Loucy (cell line): Measurements from ENCODE around the gene COL21A1.

ENCODE experiments used
- H2AFZ ChIP-seq: fragments of 200-600 bp; sonication (generic); 2 replicates; pipeline ENCODE4 v1.6.0; 2016; ENCODE audit warnings: antibody characterized with exemption, mild to moderate bottlenecking, low read length, moderate library complexity
- H3F3A ChIP-seq: fragments of 200-600 bp; 2 replicates; pipeline ENCODE4 v1.6.0; 2016; ENCODE audit warnings: antibody characterized with exemption, low read depth, mild to moderate bottlenecking
- H3K27me3 ChIP-seq: fragments of 200-600 bp; sonication (generic); 2 replicates; pipeline ENCODE4 v1.6.1; 2014; ENCODE audit warnings: low read length, mild to moderate bottlenecking; ENCODE audit not compliant: insufficient read depth, poor library complexity, severe bottlenecking
- H3K36me3 ChIP-seq: fragments of 200-600 bp; sonication (generic); 2 replicates; pipeline ENCODE4 v1.6.1; 2016; ENCODE audit warnings: low read length; ENCODE audit not compliant: insufficient read depth
- H3K4me1 ChIP-seq: fragments of 200-600 bp; sonication (generic); 2 replicates; pipeline ENCODE4 v1.5.1; 2014; ENCODE audit warnings: low read length, mild to moderate bottlenecking; ENCODE audit not compliant: insufficient read depth, poor library complexity, severe bottlenecking
- H3K4me2 ChIP-seq: fragments of 200-600 bp; sonication (generic); 2 replicates; pipeline ENCODE4 v1.6.0; 2014; ENCODE audit warnings: antibody characterized with exemption, low read length, low read depth, mild to moderate bottlenecking; ENCODE audit not compliant: poor library complexity, severe bottlenecking
- H3K4me3 ChIP-seq: fragments of 200-600 bp; sonication (generic); 2 replicates; pipeline ENCODE4 v1.5.1; 2014; ENCODE audit warnings: low read length, mild to moderate bottlenecking, mixed read lengths; ENCODE audit not compliant: poor library complexity, severe bottlenecking
- H3K79me2 ChIP-seq: fragments of 200-600 bp; sonication (generic); 2 replicates; pipeline ENCODE4 v1.6.1; 2014; ENCODE audit warnings: low read length; ENCODE audit not compliant: insufficient read depth
- H3K9ac ChIP-seq: fragments of 200-600 bp; sonication (generic); 2 replicates; pipeline ENCODE4 v1.6.0; 2014; ENCODE audit warnings: mild to moderate bottlenecking, low read depth, low read length, moderate library complexity; ENCODE audit not compliant: poor library complexity, severe bottlenecking
- H3K9me2 ChIP-seq: fragments of 200-600 bp; sonication (generic); replicated peaks from 2 replicates; pipeline ENCODE4 v1.6.1; 2016; ENCODE audit warnings: low read depth, low read length, mixed read lengths
- H3K9me3 ChIP-seq: fragments of 200-600 bp; sonication (generic); 2 replicates; pipeline ENCODE4 v1.6.1; 2014; ENCODE audit warnings: mild to moderate bottlenecking, antibody characterized with exemption, low read length, low read depth; ENCODE audit not compliant: insufficient read depth
- H4K20me1 ChIP-seq: fragments of 200-600 bp; sonication (generic); 2 replicates; pipeline ENCODE4 v1.6.0; 2014; ENCODE audit warnings: antibody characterized with exemption, low read length, mild to moderate bottlenecking; ENCODE audit not compliant: insufficient read depth, poor library complexity, severe bottlenecking
- EZH2phosphoT487 ChIP-seq: fragments of 200-600 bp; IDR thresholded peaks from 2 replicates; pipeline ENCODE4 v1.6.1; 2018; ENCODE audit warnings: antibody characterized with exemption, mild to moderate bottlenecking, moderate library complexity, borderline replicate concordance
- TF ChIP-seq, protein P1 (sequence below): fragments of 200-600 bp; sonication (generic); conservative IDR thresholded peaks from 2 replicates; pipeline ENCODE4 v1.5.1; 2014; ENCODE audit warnings: mild to moderate bottlenecking, antibody characterized with exemption, low read length

The COL21A1 gene

GRCh38 chr6:56246881-56247653 is at the start of gene COL21A1:
TSS of gene COL21A1 (minus strand) at chr6:56247580. CDS start at chr6:56182618, 64,962 bp downstream.
- Histone ChIP-seq H3K9me3 (no peaks in the 10 kb centered on the region), H3F3A (no peaks in the 10 kb centered on the region), H3K4me3 (no peak within 1 kb of the TSS), H3K79me2 (no peaks in the 10 kb centered on the region), H4K20me1 (no peaks in the 10 kb centered on the region), H2AFZ (no peak within 1 kb of the TSS), H3K9ac (no peak within 1 kb of the TSS), H3K4me2 (no peak within 1 kb of the TSS), H3K27me3 (no peaks in the 10 kb centered on the region), H3K36me3 (no peaks in the 10 kb centered on the region), H3K9me2 (no peaks in the 10 kb centered on the region), H3K4me1 (no peaks in the 10 kb centered on the region)
- TF ChIP-seq EZH2phosphoT487, result no peak
- TF ChIP-seq, protein P1, sequence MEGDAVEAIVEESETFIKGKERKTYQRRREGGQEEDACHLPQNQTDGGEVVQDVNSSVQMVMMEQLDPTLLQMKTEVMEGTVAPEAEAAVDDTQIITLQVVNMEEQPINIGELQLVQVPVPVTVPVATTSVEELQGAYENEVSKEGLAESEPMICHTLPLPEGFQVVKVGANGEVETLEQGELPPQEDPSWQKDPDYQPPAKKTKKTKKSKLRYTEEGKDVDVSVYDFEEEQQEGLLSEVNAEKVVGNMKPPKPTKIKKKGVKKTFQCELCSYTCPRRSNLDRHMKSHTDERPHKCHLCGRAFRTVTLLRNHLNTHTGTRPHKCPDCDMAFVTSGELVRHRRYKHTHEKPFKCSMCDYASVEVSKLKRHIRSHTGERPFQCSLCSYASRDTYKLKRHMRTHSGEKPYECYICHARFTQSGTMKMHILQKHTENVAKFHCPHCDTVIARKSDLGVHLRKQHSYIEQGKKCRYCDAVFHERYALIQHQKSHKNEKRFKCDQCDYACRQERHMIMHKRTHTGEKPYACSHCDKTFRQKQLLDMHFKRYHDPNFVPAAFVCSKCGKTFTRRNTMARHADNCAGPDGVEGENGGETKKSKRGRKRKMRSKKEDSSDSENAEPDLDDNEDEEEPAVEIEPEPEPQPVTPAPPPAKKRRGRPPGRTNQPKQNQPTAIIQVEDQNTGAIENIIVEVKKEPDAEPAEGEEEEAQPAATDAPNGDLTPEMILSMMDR, result no peak

- Histone ChIP-seq H3F3A (no peaks in the 10 kb centered on the region), H3K9me3 (no peaks in the 10 kb centered on the region), H3K79me2 (no peaks in the 10 kb centered on the region), H3K9ac (no peak overlapping the region), H2AFZ (no peak overlapping the region), H3K9me2 (no peaks in the 10 kb centered on the region), H3K4me3 (no peak overlapping the region), H3K4me2 (no peak overlapping the region), H3K27me3 (no peaks in the 10 kb centered on the region), H4K20me1 (no peaks in the 10 kb centered on the region), H3K36me3 (no peaks in the 10 kb centered on the region), H3K4me1 (peaks cover 32% of the 10 kb centered on the region)
- no peak for TF ChIP-seq EZH2phosphoT487
- TF ChIP-seq, protein P1, result no peak
Observed at GRCh38 chr6:56293781-56294180, 46.4 kb upstream of the COL21A1 start.

GRCh38 chr6:56292505-56293181 is 45.3 kb upstream of the COL21A1 start:
- TF ChIP-seq EZH2phosphoT487, result no peak
- TF ChIP-seq, protein P1, result peak; percentile 79
- H2AFZ ChIP-seq, result no peak overlapping the region
- H3K9ac ChIP-seq, result no peak overlapping the region
- H3K79me2 ChIP-seq, result no peaks in the 10 kb centered on the region
- no peaks in the 10 kb centered on the region for H3K27me3 ChIP-seq
- no peaks in the 10 kb centered on the region for H3K9me2 ChIP-seq
- no peaks in the 10 kb centered on the region for H3F3A ChIP-seq
- no peaks in the 10 kb centered on the region for H3K36me3 ChIP-seq
- H3K4me3 ChIP-seq, result no peak overlapping the region
- H4K20me1 ChIP-seq, result no peaks in the 10 kb centered on the region
- H3K4me1 ChIP-seq, result peaks cover 44% of the 10 kb centered on the region
- no peak overlapping the region for H3K4me2 ChIP-seq
- peaks cover 3% of the 10 kb centered on the region; the same call in 1 of the 2 replicates for H3K9me3 ChIP-seq
